ENCODE measurements around the gene UFD1. TPM values are rescaled to one million over a fixed set of nuclear protein-coding genes. Genes with fewer than 3 reads are reported as not detected.
"Not testable (repeated sequence)": the region's sequence is repeated elsewhere in the genome, so short reads cannot be mapped to it uniquely, and the experiment has no call there.

UFD1 gene
- total and polyA plus RNA-seq, 9 of the 15 experiments (the other 6 are each of a cell fraction or from before 2014, with no cell fraction given) = 238 to 645 (median 363) TPM

GRCh38 chr22:19445279-19445982, 33.6 kb downstream of the UFD1 start:
- intact Hi-C loops (cut with micrococcal nuclease) = loop anchor here (10.0 kb wide), 1 partner anchor 179 kb away; no protein-coding TSS in a partner anchor
- 87% methylated on average over 9 of the region's 9 CpGs for WGBS (ENCODE audit: insufficient coverage, low coverage, missing lambda C conversion rate)
- ATAC-seq; H3K9ac ChIP-seq (ENCODE audit: insufficient read depth in 1 of 2, low read depth in 2 of 2, low read length in 2 of 2); in situ Hi-C loops (cut with MboI); H3K27me3 ChIP-seq (ENCODE audit: control insufficient read depth in 2 of 2, insufficient read depth in 2 of 2, low read length in 2 of 2); BruUV-seq (replicated peaks); DNase-seq (ENCODE audit: extremely low read depth in 1 of 4, low spot score in 3 of 4); H3K27ac ChIP-seq (ENCODE audit: extremely low read depth, low read depth, low read length); FAIRE-seq; H3K9me1 ChIP-seq (ENCODE audit: control insufficient read depth, insufficient read depth, low read length); H3K4me3 ChIP-seq; H3K9me3 ChIP-seq (replicated peaks; ENCODE audit: control insufficient read depth, insufficient read depth, low read depth, low read length); H3K4me2 ChIP-seq (ENCODE audit: insufficient read depth, low read length); CTCF ChIA-PET (ENCODE audit: low intra/inter-chr PET ratio); H2AFZ ChIP-seq (ENCODE audit: low read depth, low read length); TF ChIP-seq PBX2 (tag; conservative IDR thresholded peaks at IDR 0.05; ENCODE audit: low read depth): not testable (repeated sequence)
- Histone ChIP-seq H3K36me3 (ENCODE audit: control insufficient read depth, insufficient read depth, low read length) (peaks cover 83% of the 10 kb centered on the region), H4K20me1 (replicated peaks; ENCODE audit: control insufficient read depth, insufficient read depth, low read length) (peaks cover 28% of the 10 kb centered on the region), H3K4me1 (replicated peaks in 1 of 2; ENCODE audit: control insufficient read depth in 2 of 2, insufficient read depth in 2 of 2, low read length in 2 of 2) (peaks cover 27 to 38% of the 10 kb centered on the region in 2 experiments), H3K79me2 (ENCODE audit: control insufficient read depth, insufficient read depth, low read length) (peaks cover 75% of the 10 kb centered on the region)
- POLR2A ChIA-PET = interaction anchor here (0.6 to 11.7 kb wide), 25 partner anchors 10 to 684 kb away, joined by 3 to 284 read pairs (median 5); partner anchors contain the start of genes CDC45, HIRA, MRPL40 and UFD1
- TF ChIP-seq NFATC3 (IDR thresholded peaks at IDR 0.05) = 0 out of 2 replicates have a peak, but pooled peaks have one; percentile 19
- TF ChIP-seq PHB2 (IDR thresholded peaks at IDR 0.05; ENCODE audit: low read depth) = 0 out of 2 replicates have a peak, but pooled peaks have one; percentile 34
- peak in 1 of 2 experiments; percentile 21 for TF ChIP-seq AFF1 (IDR thresholded peaks at IDR 0.05; ENCODE audit: low read depth in 1 of 2, partially characterized antibody in 2 of 2)
- TF ChIP-seq HLTF (IDR thresholded peaks at IDR 0.05) = peak; percentile 64; the same call in 1 of the 2 replicates
- TF ChIP-seq ZNF639 (CRISPR knock-in tag; conservative IDR thresholded peaks at IDR 0.05 in 1 of 2, IDR thresholded peaks at IDR 0.05 in 1 of 2) = 0 out of 4 replicates have a peak, but pooled peaks of 1 of the 2 experiments have one; percentile 38
- TF ChIP-seq PBX2 (CRISPR knock-in tag; IDR thresholded peaks at IDR 0.05; ENCODE audit: low read depth) = 0 out of 2 replicates have a peak, but pooled peaks have one; percentile 16
- peak; percentile 82; the same call in 1 of the 2 replicates for TF ChIP-seq HBP1 (CRISPR knock-in tag; IDR thresholded peaks at IDR 0.05)
- TF ChIP-seq OTX1 (CRISPR knock-in tag; IDR thresholded peaks at IDR 0.05) = 0 out of 2 replicates have a peak, but pooled peaks have one; percentile 38
- 0 out of 2 replicates have a peak, but pooled peaks have one; percentile 12 for TF ChIP-seq SNAPC5 (CRISPR knock-in tag; IDR thresholded peaks at IDR 0.05)
